GM19043 (cell line): ENCODE measurements around the gene KLHL36.

Source experiments
- ATAC-seq: cut with Tn5 transposase; IDR thresholded peaks from one replicate; pipeline ENCODE4 v1.9.1; 2021; ENCODE audit warnings: low read depth; ENCODE audit not compliant: unreplicated experiment

The KLHL36 gene

DNA sequence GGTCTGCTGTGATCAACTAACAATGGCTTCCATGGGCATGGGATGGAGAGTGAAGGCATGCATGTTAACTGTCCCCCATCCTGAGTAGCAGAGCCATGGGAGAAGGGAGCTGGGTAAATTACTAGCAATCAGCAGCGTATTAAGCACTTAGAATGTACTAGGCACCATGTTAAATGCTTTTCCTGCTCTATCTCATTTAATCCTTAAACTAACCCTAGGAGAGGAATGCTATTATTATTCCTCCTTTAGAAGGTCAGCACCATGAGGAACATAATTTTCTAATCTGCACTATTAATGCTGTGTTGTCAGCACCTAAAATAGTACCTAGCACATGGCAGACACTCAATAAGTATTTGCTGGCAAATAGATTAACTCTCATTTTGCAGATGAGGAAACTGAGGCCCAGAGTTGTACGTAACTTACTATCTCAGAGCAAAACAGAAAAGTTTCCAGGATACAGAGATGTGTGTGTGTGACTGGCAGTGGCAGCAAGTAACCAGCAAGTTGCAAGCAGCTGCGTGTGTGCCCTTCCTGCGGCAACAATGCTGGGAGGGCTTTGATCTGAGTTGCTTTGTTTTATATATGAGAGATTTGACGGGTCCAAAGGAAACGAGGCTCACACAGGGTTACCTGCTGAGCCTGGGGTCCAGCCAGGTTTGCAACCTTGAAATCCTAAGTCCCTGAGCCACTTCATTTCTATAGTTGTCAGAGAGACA is 6.5 kb upstream of the KLHL36 start:
- peak; percentile 5 for ATAC-seq

DNA sequence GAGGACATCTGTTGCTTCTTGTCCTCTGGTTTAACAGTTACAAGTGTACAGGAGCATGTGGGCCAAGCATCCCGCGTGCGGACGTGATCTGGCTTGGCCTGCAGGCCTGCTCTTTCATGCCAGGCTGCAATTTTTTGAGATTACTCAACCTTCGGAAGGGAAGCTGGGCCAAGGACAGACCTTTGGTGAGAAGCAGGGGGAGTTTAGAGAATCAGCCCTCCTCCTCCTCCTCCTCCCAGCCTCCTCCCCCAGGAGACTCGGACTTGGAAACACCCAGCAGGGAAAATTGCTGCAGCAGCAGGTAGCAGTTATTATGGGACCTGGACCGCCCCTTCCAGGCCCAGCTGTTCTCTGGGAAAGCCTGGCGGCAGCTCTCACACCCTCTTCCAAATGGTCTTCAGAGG is 5.1 kb upstream of the KLHL36 start:
- ATAC-seq = no peak

DNA sequence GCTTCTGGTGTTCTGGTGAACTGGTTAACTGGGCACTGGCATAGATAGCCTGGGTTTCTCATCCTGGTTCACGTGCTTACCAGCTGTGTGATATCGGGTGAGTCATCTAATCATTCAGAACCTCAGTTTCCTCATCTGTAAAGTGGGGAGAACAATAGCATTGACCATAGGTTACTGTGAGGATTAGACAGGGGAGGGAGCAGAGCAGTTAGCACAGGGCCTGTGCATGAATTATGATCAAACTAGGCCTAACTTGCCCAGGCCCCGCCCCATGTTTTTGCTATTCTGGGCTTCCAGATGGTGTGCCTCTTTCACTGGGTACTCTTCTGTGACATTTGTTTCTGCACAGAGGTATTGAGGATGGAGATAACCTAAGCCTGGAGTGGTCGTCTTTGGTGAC is 4.6 kb upstream of the KLHL36 start:
- ATAC-seq = no peak

DNA sequence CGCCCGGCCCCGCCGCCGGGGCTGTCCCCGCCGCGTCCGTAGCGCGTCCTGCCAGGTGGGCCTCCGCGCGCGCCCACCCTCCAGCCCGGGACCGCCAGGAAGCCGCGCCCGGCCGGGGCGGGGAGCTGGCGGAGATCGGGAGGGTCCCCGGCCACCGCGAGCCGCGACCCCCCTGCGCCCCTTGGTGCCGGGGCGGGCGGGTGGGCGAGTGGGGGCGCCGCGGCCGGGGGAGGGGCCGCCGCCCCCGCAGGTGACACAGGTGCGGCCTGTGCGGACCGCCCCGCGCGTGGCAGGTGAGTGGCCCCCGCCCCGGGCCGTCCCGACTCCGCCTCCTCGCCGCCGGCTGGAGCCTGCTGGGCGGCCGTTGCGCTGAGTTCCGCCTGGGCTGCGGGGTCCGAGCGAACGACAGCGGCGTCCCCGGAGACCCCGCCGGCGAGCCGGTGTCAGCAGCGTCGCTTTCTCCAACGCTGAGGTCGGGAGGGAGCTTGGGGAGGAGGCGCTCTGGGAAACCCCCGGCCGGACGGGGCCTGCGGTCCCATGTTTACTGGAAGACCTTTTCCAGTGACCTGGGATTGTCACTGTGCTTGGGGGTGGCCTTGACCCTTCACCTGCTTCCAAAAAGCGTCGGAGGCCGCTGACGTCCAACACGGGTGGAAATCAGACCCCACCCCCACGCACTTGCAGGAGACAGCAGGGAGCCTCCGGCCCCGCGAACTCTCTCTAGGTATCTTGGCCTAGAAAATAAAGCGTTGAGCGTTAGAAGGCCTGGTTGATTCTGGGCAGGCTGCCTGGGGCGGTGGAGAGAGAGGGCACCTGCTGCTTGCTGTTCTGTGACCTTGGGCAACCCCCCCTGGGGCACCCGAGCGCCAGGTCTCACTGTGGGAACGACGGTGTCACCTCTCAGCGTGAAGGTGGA is 542 bp downstream of the KLHL36 start:
- ATAC-seq = peak; percentile 45

DNA sequence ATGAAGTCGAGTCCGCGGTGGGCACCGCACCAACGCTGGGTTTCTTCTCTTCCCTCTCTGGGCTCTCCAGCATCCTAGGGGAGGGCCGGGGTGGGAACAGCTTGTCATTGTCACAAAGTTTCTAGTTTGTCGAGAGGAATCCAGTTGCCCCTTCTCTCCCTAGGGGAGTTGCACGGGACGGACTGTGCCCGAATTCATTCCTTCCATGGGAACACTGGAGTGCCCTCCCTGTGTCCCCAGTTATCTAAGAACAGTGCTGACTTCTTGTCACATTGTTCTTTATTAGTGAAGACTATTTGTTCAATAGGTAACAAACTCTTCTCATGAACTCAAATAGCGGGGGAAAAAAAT is 1.2 kb downstream of the KLHL36 start:
- no peak for ATAC-seq

DNA sequence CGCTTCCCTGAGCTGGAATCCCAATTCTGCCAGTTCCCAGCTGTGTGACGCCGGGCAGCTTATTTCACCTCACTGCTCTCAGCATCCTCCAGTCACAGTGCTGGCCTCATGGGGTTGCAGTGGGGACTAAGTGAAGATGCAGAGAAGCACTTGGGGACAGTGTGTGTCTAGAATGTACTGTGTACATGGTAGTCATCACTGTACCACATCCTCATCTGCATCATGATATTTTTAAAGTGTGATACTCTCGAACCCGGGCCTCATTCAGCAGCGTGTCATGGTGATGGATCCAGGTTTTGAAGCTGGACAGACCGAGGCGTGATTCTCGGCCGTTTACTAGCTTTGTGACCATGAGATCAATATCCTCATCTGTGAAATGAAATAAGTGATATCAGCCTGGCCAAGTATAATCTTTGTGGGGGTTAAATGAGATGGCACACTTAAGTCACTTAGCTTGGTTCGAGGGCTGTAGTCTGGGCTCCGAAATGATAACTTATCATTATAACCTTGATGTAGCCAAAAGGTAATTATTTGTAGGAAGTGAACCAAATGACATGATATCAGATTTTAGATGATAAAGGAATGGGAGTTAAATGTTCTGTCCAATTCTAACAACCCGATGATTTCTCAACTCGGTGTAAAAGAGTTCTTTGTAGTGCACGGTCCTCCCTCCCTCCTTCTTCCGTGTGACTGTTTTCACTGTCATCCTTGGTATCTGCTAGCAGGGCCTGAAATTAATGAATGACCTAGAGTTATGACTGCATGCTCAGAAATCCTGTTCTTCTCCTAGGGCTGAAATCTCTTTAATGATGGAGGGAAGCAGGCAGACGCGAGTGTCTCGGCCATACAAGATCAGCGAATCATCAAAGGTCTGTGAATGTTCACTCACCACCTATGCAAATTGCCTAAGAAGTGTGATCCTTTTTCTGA is 2.0 kb downstream of the KLHL36 start:
- no peak for ATAC-seq

DNA sequence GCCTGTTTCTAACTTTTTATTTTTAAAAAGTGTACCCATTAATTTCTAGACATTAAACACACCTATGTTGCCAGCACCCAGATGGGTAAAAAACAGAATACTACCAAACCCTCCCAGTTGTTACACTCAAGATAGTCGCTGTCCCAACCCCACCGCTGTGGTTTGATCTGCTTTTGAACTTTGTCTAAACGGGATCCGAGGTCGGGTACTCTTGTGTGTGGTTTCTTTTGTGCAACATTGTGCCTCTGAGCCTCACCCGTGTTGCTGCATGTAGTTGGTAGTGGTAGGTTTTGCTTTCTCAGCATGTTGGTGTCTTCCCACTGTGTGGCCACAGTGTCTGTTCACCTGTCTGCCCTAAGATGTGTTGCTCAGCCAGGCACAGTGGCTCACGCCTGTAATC is 4.3 kb downstream of the KLHL36 start:
- no peak for ATAC-seq

DNA sequence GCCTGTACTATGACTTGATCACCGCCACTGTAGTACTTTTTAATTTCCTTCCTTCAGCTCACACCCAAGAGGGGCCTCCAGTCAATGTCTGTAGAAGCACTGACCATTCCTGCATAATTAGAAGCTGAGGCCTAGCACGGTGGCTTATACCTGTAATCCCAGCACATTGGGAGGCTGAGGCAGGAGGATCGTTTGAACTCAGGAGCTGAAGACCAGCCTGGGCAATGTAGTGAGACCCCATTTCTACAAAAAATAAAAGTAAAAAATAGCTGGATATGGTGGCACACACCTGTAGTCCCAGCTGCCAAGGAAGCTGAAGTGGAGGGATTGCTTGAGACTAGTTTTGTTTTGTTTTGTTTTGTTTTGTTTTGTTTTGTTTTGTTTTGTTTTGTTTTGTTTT is 5.9 kb downstream of the KLHL36 start:
- ATAC-seq = no peak

DNA sequence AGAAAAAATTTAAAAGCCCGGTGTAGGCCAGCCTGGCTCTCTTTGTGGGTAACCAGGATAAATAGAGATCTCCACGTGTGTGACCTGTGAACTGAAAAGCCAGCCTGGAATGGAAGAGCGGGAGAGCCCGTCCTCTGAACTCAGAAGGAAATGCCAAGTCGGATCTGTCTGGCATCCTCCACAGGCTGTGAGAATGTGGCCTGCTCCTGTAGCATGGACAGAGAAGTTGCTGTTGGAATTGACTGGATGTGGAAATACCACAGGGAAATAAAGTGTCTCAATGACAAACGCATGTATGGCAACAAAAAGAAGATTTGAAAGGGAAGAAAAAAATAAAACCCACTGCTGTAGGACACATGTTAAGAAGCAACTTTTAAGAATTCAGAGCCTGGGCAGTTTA is 6.7 kb downstream of the KLHL36 start:
- no peak for ATAC-seq

DNA sequence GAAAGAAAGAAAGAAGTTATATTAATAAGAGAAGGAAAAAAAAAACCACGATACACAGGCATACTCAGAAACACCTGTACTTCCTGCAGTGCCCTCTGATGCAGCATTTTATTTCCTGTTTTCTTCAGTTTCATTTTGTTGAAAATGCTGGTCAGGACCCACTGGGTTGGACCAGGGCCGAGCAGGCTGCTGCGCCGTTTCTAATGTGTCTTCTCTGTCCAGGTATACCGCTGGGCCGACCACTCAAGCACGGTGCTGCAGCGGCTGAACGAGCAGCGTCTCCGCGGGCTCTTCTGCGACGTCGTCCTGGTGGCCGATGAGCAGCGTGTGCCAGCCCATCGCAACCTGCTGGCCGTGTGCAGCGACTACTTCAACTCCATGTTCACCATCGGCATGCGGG is 8.3 kb downstream of the KLHL36 start:
- ATAC-seq = no peak

DNA sequence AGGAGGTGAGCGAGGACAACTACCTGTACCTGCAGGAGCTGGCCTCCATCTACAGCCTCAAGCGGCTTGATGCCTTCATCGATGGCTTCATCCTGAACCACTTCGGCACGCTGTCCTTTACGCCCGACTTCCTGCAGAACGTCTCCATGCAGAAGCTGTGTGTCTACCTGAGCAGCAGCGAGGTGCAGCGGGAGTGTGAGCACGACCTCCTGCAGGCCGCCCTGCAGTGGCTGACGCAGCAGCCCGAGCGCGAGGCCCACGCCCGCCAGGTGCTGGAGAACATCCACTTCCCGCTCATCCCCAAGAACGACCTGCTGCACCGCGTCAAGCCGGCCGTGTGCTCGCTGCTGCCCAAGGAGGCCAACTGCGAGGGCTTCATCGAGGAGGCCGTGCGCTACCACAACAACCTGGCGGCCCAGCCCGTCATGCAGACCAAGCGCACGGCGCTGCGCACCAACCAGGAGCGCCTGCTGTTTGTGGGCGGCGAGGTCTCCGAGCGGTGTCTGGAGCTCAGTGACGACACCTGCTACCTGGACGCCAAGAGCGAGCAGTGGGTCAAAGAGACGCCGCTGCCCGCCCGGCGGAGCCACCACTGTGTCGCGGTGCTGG is 9.0 kb downstream of the KLHL36 start:
- ATAC-seq = no peak

DNA sequence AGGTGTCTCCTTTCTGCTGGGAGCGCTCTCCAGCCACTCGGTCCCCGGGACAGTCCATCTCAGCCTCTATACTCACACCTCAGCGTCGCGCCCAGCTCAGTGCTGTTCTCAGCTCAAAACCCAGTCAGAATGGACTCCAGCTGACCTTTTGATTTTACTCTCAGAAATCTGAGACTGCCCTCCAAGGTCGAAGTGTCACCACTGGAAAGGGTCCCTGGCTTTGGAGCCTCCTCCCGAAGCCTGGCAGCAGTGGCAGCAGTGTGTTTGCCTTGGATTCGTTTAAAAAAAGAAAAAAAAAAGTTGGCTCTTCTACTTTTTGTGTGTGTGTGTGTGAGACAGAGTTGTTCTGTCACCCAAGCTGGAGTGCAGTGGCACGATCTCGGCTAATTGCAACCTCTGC is 10.4 kb downstream of the KLHL36 start:
- no peak for ATAC-seq

DNA sequence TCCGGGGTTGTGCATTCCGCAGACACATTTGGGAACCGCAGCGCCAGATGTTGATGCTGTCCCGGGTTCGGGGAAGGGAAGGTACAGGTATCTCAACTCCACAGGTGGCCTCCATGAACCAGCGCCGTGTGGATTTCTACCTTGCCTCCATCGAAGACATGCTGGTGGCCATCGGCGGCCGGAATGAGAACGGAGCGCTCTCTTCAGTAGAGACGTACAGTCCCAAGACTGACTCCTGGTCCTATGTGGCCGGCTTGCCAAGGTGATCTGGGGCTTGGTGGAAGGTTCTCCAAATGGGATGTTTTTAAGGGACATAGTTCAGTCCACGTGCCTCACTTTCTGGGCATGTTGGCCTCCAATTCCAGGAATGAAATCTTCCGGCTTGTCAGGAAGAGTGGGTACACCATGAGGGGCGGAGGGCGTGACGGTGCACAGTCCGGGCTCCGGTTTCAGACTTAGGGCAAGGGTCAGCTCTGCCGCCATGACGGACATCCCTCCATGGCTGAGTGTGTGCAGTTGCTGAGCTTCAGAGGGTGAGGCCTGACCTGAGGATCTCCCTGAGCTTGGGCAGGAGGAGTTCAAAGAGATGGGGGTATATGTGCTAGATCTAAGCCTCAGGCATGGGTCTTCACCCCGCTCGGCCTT is 11.5 kb downstream of the KLHL36 start:
- no peak for ATAC-seq

DNA sequence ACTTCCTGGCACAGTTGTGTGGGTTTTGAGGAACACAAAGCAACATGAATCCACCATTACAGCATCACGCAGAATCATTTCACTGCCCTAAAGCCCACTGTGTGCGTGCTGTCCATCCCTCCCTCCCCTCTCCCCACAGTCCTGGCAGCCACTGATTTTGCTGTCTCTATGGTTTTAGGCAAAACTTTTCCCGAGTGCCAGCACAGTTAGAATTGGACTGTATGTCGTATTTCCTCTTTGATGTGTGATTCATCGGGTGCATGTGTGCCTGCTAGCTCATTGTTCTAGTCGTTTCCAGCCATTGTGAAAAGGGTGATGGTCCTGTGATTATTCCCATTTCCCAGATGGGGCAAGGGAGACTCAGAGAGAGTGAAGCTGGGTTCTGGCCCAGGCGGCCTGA is 12.7 kb downstream of the KLHL36 start:
- no peak for ATAC-seq

DNA sequence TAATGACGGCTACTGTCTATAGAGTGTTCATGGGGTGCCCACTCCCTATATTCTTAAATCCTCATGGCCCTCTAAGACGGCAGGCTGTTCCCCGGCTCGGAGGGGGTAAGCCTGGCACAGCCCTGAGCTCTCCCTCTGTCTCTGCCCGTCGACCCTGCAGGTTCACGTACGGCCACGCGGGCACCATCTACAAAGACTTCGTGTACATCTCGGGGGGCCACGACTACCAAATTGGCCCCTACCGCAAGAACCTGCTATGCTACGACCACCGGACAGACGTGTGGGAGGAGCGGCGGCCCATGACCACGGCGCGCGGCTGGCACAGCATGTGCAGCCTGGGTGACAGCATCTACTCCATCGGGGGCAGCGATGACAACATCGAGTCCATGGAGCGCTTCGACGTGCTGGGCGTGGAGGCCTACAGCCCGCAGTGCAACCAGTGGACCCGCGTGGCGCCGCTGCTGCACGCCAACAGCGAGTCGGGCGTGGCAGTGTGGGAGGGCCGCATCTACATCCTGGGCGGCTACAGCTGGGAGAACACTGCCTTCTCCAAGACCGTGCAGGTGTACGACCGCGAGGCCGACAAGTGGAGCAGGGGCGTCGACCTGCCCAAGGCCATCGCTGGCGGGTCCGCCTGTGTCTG is 13.2 kb downstream of the KLHL36 start:
- no peak for ATAC-seq

DNA sequence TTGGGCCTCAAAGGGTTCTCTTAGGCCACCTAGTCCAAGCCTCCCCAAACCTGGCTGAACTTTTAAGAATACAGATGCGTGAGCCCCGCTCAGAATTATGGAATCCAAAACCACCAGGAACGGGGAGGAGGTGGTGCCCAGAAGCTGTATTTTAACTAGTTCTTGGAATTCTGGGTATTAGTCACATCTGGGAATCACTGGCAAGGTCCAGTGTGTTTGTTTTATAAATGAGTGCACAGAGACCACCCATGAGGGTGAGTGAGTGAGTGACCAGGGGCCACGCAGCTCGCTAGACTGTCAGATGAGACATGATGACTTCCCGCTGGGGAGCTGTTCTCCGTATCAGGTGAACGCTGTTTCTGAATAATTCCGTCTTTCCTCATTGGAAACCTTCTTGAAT is 14.2 kb downstream of the KLHL36 start:
- no peak for ATAC-seq

DNA sequence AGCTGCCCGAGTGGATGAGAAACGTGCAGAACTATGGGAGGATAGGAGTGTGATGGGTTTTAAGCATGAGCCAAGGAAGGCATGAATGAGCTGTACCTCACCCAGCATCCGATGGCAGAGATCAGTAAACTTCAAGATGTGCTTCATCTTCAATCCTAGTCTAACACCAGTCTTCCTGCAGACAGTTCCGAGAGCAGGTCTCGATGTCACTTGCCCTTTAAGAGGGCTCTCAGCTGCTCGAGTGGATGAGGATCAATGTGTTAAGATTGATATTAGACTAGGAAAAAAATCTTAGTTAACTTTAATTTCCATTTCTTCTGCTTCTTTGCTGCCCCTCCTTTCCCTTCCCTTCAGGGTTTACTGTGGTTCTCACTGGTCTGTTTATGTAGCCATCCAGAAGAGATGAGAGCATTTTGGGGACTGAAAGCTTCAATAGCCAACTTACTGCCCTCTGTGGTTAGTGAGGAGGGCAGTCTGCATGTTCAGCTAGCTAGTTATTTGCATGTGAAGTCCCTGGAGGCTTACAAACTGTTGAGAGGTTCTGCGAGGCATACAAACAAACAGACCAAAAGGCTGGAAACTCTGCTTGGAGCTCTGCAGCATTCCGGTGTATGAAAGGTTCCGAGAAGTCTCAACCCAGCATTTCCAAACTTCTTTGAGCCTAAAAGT is 15.3 kb downstream of the KLHL36 start:
- ATAC-seq = peak; percentile 94

DNA sequence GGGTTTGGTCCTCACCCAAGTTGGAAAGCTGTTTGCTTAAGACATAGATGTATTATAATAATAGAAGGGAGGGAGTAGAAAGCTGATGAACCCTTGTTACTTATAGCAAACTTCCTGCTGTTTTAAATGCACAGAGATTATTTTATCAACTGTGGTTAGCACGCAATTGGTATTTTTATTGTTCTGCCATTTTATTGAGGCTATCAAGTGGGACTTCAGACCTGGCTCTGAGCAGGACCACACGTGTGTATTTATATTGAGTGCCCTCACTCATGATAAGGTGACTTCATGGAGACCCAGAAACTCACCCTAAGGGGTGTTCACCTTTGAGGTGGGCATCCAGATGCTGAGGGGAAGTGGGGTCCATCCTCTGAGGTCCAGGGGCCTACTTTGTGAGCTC is 17.0 kb downstream of the KLHL36 start:
- ATAC-seq = no peak

DNA sequence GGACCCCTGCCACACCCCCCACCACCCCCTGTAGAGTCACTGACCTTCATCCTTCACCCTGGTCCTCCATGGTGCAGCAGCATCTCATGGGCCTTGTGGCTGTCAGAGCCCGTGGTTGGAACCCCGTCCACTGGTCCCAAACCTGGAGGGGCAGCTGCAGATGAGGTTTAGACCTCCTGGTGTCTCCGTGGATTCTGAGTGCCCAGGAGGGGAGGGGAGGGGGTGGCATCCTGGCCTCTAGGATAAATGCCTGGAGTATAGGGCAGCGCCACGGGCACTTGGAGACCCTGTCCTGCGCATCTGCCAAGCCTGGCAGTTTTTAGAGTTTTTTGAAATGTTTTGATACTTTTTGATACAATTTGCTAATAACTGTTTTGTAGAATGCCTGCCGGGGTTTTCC is 17.5 kb downstream of the KLHL36 start:
- ATAC-seq = no peak
